Measurements from ENCODE around the gene KNDC1.

KNDC1 gene

GRCh38 chr10:133207041-133207600 lies 47.1 kb downstream of the KNDC1 start:
- TF ChIP-seq CTCF (IDR thresholded peaks at IDR 0.05; ENCODE audit: low read depth, low read length) (no peak), MYC (IDR thresholded peaks at IDR 0.05; ENCODE audit: low read depth, low read length) (no peak), POLR2A (IDR thresholded peaks at IDR 0.05; ENCODE audit: extremely low read depth, insufficient read length) (no peak), MAX (IDR thresholded peaks at IDR 0.05; ENCODE audit: low read depth, low read length) (no peak)
- no peak overlapping the region for H3K4me3 ChIP-seq (ENCODE audit: low read depth, low read length)
- DNase-seq (ENCODE audit: low read depth), result no peak

GRCh38 chr10:133207627-133208026 lies 47.6 kb downstream of the KNDC1 start:
- DNase-seq (ENCODE audit: low read depth), result no peak
- no peak for TF ChIP-seq MAX (IDR thresholded peaks at IDR 0.05; ENCODE audit: low read depth, low read length)
- no peak for TF ChIP-seq POLR2A (IDR thresholded peaks at IDR 0.05; ENCODE audit: extremely low read depth, insufficient read length)
- TF ChIP-seq MYC (IDR thresholded peaks at IDR 0.05; ENCODE audit: low read depth, low read length), result no peak
- TF ChIP-seq CTCF (IDR thresholded peaks at IDR 0.05; ENCODE audit: low read depth, low read length), result no peak
- no peak overlapping the region for H3K4me3 ChIP-seq (ENCODE audit: low read depth, low read length)

GRCh38 chr10:133208466-133208865 lies 48.4 kb downstream of the KNDC1 start:
- no peak for DNase-seq (ENCODE audit: low read depth)
- TF ChIP-seq MAX (IDR thresholded peaks at IDR 0.05; ENCODE audit: low read depth, low read length), result no peak
- TF ChIP-seq POLR2A (IDR thresholded peaks at IDR 0.05; ENCODE audit: extremely low read depth, insufficient read length), result no peak
- no peak for TF ChIP-seq CTCF (IDR thresholded peaks at IDR 0.05; ENCODE audit: low read depth, low read length)
- TF ChIP-seq MYC (IDR thresholded peaks at IDR 0.05; ENCODE audit: low read depth, low read length), result no peak
- no peak overlapping the region for H3K4me3 ChIP-seq (ENCODE audit: low read depth, low read length)

- no peak overlapping the region for H3K4me3 ChIP-seq (ENCODE audit: low read depth, low read length)
- DNase-seq (ENCODE audit: low read depth), result no peak
- no peak for TF ChIP-seq MAX (IDR thresholded peaks at IDR 0.05; ENCODE audit: low read depth, low read length)
- TF ChIP-seq MYC (IDR thresholded peaks at IDR 0.05; ENCODE audit: low read depth, low read length), result no peak
- TF ChIP-seq CTCF (IDR thresholded peaks at IDR 0.05; ENCODE audit: low read depth, low read length), result no peak
- no peak for TF ChIP-seq POLR2A (IDR thresholded peaks at IDR 0.05; ENCODE audit: extremely low read depth, insufficient read length)
Observed at GRCh38 chr10:133209117-133209516, 49.1 kb downstream of the KNDC1 start.

- TF ChIP-seq MYC (IDR thresholded peaks at IDR 0.05; ENCODE audit: low read depth, low read length), result no peak
- no peak for TF ChIP-seq MAX (IDR thresholded peaks at IDR 0.05; ENCODE audit: low read depth, low read length)
- no peak for TF ChIP-seq CTCF (IDR thresholded peaks at IDR 0.05; ENCODE audit: low read depth, low read length)
- no peak for TF ChIP-seq POLR2A (IDR thresholded peaks at IDR 0.05; ENCODE audit: extremely low read depth, insufficient read length)
- no peak overlapping the region for H3K4me3 ChIP-seq (ENCODE audit: low read depth, low read length)
- no peak for DNase-seq (ENCODE audit: low read depth)
Observed at GRCh38 chr10:133209641-133210040, 49.6 kb downstream of the KNDC1 start.

All from NB4 (cell line).